Measurements from ENCODE around the gene CEACAM19.

Gene CEACAM19

DNA sequence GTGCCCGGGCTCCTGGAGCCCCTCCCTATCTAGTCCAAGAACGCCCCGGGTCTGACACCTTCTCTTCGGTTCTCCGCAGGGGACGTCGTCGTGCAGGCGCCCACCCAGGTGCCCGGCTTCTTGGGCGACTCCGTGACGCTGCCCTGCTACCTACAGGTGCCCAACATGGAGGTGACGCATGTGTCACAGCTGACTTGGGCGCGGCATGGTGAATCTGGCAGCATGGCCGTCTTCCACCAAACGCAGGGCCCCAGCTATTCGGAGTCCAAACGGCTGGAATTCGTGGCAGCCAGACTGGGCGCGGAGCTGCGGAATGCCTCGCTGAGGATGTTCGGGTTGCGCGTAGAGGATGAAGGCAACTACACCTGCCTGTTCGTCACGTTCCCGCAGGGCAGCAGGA is 24.1 kb upstream of the CEACAM19 start:
- H3K9me3 ChIP-seq (ENCODE audit: control insufficient read depth, insufficient read depth, low read length) = no peaks in the 10 kb centered on the region
- peaks cover 3% of the 10 kb centered on the region for H3K27me3 ChIP-seq (ENCODE audit: control insufficient read depth, insufficient read depth, low read length)
- no peak overlapping the region for H3K4me3 ChIP-seq (ENCODE audit: low read depth, low read length)
- H3K9ac ChIP-seq (ENCODE audit: low read depth, low read length) = no peak overlapping the region
- peaks cover 28% of the 10 kb centered on the region for H3K36me3 ChIP-seq (ENCODE audit: control insufficient read depth, insufficient read depth, low read length)
- H3K4me1 ChIP-seq (ENCODE audit: control insufficient read depth, insufficient read depth, low read length) = no peaks in the 10 kb centered on the region

DNA sequence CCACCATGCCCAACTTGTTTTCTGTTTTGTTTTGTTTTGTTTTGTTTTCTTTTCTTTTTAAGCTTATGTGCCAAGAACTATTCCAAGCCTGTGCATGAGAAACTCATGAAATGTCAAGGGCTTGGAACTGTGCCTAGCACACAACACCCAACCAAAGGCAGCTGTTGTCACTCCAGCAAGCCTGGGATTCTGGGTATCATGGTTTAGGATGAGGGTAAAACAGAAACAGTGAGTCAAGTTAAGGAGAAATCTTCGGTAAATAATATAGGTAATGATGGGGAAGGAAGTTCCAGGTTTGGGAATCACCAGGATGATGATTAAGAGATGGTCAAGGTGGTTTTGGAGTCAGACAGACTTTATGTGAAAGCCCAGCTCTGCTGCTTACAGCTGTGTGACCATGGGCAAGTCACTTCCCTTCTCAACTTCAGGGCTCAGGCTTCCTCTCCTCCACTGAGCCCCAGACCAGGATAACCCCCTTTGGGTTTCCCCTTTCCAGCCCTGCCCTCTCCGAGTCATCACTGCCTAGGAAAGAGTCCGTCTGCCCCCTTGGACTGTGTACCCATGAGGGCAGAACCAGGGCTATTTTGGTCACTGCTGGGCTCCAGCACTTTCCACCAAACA is 22.5 kb upstream of the CEACAM19 start:
- Histone ChIP-seq H3K4me3 (ENCODE audit: low read depth, low read length) (no peak overlapping the region), H3K36me3 (ENCODE audit: control insufficient read depth, insufficient read depth, low read length) (peaks cover 34% of the 10 kb centered on the region), H3K4me1 (ENCODE audit: control insufficient read depth, insufficient read depth, low read length) (no peaks in the 10 kb centered on the region), H3K27me3 (ENCODE audit: control insufficient read depth, insufficient read depth, low read length) (no peaks in the 10 kb centered on the region), H3K9ac (ENCODE audit: low read depth, low read length) (no peak overlapping the region), H3K9me3 (ENCODE audit: control insufficient read depth, insufficient read depth, low read length) (no peaks in the 10 kb centered on the region)

DNA sequence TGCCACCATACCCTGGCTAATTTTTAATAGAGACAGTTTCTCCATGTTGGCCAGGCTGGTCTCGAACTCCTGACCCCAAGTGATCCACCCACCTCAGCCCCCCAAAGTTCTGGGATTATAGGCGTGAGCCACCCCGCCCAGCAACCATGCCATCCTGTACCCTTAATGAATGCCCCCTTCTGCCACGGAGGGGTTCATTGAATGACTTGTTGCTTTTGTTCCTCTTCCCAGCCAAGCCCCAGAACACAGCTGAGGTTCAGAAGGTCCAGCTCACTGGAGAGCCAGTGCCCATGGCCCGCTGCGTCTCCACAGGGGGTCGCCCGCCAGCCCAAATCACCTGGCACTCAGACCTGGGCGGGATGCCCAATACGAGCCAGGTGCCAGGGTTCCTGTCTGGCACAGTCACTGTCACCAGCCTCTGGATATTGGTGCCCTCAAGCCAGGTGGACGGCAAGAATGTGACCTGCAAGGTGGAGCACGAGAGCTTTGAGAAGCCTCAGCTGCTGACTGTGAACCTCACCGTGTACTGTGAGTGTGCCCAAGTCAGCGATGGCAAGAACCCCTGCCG is 21.6 kb upstream of the CEACAM19 start:
- Histone ChIP-seq H3K4me3 (ENCODE audit: low read depth, low read length) (no peak overlapping the region), H3K36me3 (ENCODE audit: control insufficient read depth, insufficient read depth, low read length) (peaks cover 36% of the 10 kb centered on the region), H3K27me3 (ENCODE audit: control insufficient read depth, insufficient read depth, low read length) (no peaks in the 10 kb centered on the region), H3K9ac (ENCODE audit: low read depth, low read length) (no peak overlapping the region), H3K4me1 (ENCODE audit: control insufficient read depth, insufficient read depth, low read length) (no peaks in the 10 kb centered on the region), H3K9me3 (ENCODE audit: control insufficient read depth, insufficient read depth, low read length) (no peaks in the 10 kb centered on the region)

DNA sequence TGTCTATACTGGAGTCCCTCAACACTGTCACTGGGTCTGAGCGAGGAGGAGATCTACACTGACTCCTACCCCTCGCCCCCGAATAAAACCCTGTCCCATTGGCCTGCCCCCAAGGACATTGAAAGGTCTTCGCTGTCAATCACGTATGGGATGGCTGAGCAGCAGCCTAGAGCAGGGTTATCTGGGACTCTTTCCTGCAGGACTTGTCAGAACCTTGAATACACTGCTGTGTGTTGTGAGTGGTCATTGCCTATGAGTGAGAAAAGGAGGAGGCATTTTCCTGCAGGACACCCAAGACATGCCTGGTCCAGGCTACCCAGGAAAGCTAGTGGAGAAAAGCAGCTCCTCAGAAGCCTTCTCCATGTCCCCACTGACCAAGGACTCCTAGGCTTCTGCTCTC is 17.9 kb upstream of the CEACAM19 start:
- Histone ChIP-seq H3K4me1 (ENCODE audit: control insufficient read depth, insufficient read depth, low read length) (no peaks in the 10 kb centered on the region), H3K4me3 (ENCODE audit: low read depth, low read length) (no peak overlapping the region), H3K9ac (ENCODE audit: low read depth, low read length) (no peak overlapping the region), H3K36me3 (ENCODE audit: control insufficient read depth, insufficient read depth, low read length) (peaks cover 46% of the 10 kb centered on the region), H3K9me3 (ENCODE audit: control insufficient read depth, insufficient read depth, low read length) (no peaks in the 10 kb centered on the region), H3K27me3 (ENCODE audit: control insufficient read depth, insufficient read depth, low read length) (no peaks in the 10 kb centered on the region)

DNA sequence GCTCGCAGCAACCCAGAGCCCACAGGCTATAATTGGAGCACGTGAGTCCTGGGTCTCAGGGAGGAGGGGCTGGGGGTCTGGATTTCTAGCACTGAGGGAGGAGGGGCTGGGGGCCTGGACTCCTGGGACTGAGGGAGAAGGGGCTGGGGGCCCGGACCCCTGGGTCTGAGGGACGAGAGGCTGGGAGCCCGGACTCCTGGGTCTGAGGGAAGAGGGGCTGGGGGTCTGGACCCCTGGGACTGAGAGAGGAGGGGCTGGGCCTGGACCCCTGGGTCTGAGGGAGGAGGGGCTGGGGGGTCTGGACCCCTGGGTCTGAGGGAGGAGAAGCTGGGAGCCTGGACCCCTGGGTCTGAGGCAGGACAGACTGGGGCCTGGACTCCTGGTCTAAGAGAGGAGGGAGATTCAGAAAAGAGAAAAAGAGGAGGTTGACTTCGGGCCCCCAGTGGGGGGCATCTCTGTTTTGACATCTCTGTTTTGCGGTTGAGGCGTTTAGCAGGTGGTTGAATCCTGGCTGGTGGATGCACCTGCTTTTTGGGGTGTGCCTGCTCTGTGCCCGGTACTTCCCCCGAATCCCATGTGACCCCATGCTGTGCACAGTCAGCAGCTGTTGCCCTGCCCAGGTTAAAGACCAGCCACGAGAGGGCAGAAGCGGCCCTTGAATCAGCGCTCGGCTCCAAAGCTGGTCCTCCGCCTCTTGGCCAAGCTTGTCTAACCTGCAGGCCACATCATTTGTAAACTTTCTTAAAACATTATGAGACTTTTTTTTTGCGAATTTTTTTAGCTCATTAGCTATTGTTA is 17.1 kb upstream of the CEACAM19 start:
- Histone ChIP-seq H3K4me1 (ENCODE audit: control insufficient read depth, insufficient read depth, low read length) (no peaks in the 10 kb centered on the region), H3K27me3 (ENCODE audit: control insufficient read depth, insufficient read depth, low read length) (no peaks in the 10 kb centered on the region), H3K9ac (ENCODE audit: low read depth, low read length) (no peak overlapping the region), H3K36me3 (ENCODE audit: control insufficient read depth, insufficient read depth, low read length) (peaks cover 51% of the 10 kb centered on the region), H3K9me3 (ENCODE audit: control insufficient read depth, insufficient read depth, low read length) (no peaks in the 10 kb centered on the region), H3K4me3 (ENCODE audit: low read depth, low read length) (no peak overlapping the region)

DNA sequence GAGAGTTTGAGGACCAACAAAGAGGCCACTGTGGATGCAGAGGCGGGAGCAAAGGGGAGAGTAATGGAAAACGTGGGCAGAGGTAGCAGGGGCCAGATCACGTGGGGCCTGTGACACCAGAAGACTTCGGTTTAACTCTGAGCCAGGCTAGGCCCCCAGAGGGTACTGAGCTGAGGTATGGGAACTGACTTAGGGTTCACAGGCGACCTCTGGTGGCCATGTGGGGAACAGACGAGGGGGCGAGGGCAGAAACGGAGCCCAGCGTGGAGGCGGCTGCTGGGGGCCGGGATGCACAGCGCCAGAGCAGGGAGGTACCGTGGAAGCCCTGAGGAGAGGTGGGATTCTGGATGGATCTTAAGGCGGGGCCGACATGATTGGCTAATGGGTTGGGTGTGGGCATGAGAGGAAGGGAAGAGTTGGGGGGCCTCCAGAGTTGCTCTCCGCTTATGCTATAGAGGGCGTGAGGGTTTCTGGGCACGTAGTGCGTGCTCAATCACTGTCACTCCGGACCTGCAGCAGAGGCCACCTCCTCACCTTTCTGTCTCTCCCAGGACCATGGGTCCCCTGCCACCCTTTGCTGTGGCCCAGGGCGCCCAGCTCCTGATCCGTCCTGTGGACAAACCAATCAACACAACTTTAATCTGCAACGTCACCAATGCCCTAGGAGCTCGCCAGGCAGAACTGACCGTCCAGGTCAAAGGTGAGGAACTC is 13.9 kb upstream of the CEACAM19 start:
- Histone ChIP-seq H3K4me3 (ENCODE audit: low read depth, low read length) (no peak overlapping the region), H3K27me3 (ENCODE audit: control insufficient read depth, insufficient read depth, low read length) (no peaks in the 10 kb centered on the region), H3K4me1 (ENCODE audit: control insufficient read depth, insufficient read depth, low read length) (no peaks in the 10 kb centered on the region), H3K36me3 (ENCODE audit: control insufficient read depth, insufficient read depth, low read length) (peaks cover 48% of the 10 kb centered on the region), H3K9me3 (ENCODE audit: control insufficient read depth, insufficient read depth, low read length) (no peaks in the 10 kb centered on the region), H3K9ac (ENCODE audit: low read depth, low read length) (no peak overlapping the region)

DNA sequence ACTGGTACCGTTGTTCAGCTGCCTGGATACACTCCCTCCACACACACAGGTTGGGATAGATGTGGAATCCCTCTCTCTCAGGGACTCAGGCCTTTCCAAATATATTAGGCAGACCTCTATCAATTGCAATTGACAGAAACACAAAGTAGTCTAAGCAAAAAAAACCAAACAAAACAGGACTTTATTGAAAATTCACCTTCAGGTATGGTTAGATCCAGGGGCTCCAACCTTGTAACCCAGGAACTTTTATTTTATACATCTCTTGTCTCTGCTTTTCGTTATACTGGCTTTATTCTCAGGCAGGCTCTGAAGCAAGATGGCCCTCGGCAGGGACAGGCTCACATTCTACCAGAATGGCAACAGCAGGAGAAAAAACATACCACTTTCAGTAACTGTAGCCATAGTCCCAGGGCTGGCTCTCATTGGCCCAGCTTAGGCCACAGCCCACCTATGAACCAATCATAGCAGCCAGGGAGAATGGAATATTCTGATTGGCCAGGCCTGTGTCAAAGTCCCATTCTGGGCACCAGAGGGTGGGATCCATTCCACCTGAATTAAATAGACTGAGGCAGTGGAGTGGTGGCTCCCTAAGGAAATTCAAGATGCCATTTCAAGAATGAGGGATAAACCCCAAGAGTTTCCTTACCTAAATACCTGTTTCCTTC is 13.1 kb upstream of the CEACAM19 start:
- H3K27me3 ChIP-seq (ENCODE audit: control insufficient read depth, insufficient read depth, low read length) = no peaks in the 10 kb centered on the region
- no peak overlapping the region for H3K4me3 ChIP-seq (ENCODE audit: low read depth, low read length)
- no peaks in the 10 kb centered on the region for H3K4me1 ChIP-seq (ENCODE audit: control insufficient read depth, insufficient read depth, low read length)
- no peak overlapping the region for H3K9ac ChIP-seq (ENCODE audit: low read depth, low read length)
- peaks cover 49% of the 10 kb centered on the region for H3K36me3 ChIP-seq (ENCODE audit: control insufficient read depth, insufficient read depth, low read length)
- H3K9me3 ChIP-seq (ENCODE audit: control insufficient read depth, insufficient read depth, low read length) = no peaks in the 10 kb centered on the region

DNA sequence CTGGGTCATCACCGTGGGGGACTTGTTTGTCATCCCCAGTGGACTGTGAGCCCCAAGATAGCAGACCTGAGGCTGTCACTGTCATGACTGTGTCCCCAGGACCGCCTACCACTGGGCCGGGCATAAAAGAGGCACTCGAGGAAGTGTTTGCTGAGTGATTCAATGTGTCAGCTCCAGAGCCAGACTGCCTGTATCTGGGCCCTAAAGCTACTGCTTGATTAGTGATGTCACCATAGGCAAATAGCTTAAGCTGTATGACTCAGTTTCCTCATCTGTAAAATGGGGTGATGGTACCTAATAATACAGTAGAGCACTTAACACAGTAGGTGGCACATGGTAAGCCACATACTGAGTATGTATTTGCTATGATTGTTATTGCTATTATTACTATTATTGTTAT is 11.2 kb upstream of the CEACAM19 start:
- Histone ChIP-seq H3K4me3 (ENCODE audit: low read depth, low read length) (no peak overlapping the region), H3K4me1 (ENCODE audit: control insufficient read depth, insufficient read depth, low read length) (no peaks in the 10 kb centered on the region), H3K9ac (ENCODE audit: low read depth, low read length) (no peak overlapping the region), H3K9me3 (ENCODE audit: control insufficient read depth, insufficient read depth, low read length) (no peaks in the 10 kb centered on the region), H3K36me3 (ENCODE audit: control insufficient read depth, insufficient read depth, low read length) (peaks cover 45% of the 10 kb centered on the region), H3K27me3 (ENCODE audit: control insufficient read depth, insufficient read depth, low read length) (no peaks in the 10 kb centered on the region)

DNA sequence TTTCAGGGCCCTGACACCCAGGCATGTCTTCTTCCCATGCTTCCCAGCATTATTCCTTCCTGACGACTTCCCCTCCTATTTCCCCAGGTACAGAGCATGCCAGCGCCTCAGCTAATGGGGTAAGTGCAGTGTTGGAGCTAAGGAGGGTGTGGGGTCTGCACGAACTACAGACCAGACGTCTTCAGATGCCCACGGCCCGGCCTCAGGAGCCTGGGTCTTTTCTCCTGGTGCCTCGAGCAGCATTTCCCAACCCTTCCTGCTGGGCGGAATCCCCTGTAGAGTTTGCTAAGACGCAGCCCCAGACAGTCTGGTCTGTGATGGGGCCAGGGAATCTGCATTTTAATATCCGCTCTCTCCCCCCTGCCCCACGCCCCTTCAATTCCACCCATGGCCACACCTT is 10.1 kb upstream of the CEACAM19 start:
- H3K36me3 ChIP-seq (ENCODE audit: control insufficient read depth, insufficient read depth, low read length) = peaks cover 41% of the 10 kb centered on the region
- H3K9ac ChIP-seq (ENCODE audit: low read depth, low read length) = no peak overlapping the region
- H3K4me3 ChIP-seq (ENCODE audit: low read depth, low read length) = no peak overlapping the region
- no peaks in the 10 kb centered on the region for H3K9me3 ChIP-seq (ENCODE audit: control insufficient read depth, insufficient read depth, low read length)
- H3K27me3 ChIP-seq (ENCODE audit: control insufficient read depth, insufficient read depth, low read length) = no peaks in the 10 kb centered on the region
- H3K4me1 ChIP-seq (ENCODE audit: control insufficient read depth, insufficient read depth, low read length) = no peaks in the 10 kb centered on the region

DNA sequence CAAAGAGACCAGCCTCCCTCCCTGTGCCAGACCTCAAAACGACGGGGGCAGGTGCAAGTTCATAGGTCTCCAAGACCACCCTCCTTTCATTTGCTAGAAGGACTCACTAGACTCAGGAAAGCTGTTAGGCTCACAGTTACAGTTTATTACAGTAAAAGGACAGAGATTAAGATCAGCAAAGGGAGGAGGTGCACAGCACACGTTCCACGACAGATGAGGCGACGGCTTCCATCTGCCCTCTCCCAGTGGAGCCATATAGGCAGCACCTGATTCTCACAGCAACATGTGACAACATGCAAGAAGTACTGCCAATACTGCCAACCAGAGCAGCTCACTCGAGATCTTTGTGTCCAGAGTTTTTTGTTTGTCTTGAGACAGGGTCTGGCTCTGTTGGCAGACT is 9.4 kb upstream of the CEACAM19 start:
- Histone ChIP-seq H3K27me3 (ENCODE audit: control insufficient read depth, insufficient read depth, low read length) (no peaks in the 10 kb centered on the region), H3K36me3 (ENCODE audit: control insufficient read depth, insufficient read depth, low read length) (peaks cover 37% of the 10 kb centered on the region), H3K4me1 (ENCODE audit: control insufficient read depth, insufficient read depth, low read length) (no peaks in the 10 kb centered on the region), H3K9me3 (ENCODE audit: control insufficient read depth, insufficient read depth, low read length) (no peaks in the 10 kb centered on the region), H3K9ac (ENCODE audit: low read depth, low read length) (no peak overlapping the region), H3K4me3 (ENCODE audit: low read depth, low read length) (no peak overlapping the region)

DNA sequence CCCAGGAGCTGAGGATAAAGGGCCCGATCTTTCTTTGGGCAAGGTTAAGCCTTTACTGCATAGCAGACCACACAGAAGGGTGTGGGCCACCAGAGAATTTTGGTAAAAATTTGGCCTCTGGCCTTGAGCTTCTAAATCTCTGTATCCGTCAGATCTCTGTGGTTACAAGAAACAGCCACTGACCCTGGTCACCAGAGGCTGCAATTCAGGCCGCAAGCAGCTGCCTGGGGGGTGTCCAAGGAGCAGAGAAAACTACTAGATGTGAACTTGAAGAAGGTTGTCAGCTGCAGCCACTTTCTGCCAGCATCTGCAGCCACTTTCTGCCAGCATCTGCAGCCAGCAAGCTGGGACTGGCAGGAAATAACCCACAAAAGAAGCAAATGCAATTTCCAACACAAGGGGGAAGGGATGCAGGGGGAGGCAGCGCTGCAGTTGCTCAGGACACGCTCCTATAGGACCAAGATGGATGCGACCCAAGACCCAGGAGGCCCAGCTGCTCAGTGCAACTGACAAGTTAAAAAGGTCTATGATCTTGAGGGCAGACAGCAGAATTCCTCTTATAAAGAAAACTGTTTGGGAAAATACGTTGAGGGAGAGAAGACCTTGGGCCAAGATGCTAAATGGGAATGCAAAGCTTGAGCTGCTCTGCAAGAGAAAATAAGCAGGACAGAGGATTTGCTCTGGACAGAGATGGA is 8.4 kb upstream of the CEACAM19 start:
- Histone ChIP-seq H3K27me3 (ENCODE audit: control insufficient read depth, insufficient read depth, low read length) (no peaks in the 10 kb centered on the region), H3K4me1 (ENCODE audit: control insufficient read depth, insufficient read depth, low read length) (no peaks in the 10 kb centered on the region), H3K9me3 (ENCODE audit: control insufficient read depth, insufficient read depth, low read length) (no peaks in the 10 kb centered on the region), H3K9ac (ENCODE audit: low read depth, low read length) (no peak overlapping the region), H3K36me3 (ENCODE audit: control insufficient read depth, insufficient read depth, low read length) (peaks cover 35% of the 10 kb centered on the region), H3K4me3 (ENCODE audit: low read depth, low read length) (no peak overlapping the region)

Data from iPS-15b (cell line).